ENCODE data around the gene EIF4B.
"Not testable (repeated sequence)": the region's sequence is repeated elsewhere in the genome, so short reads cannot be mapped to it uniquely, and the experiment has no call there.

The EIF4B gene, protein sequence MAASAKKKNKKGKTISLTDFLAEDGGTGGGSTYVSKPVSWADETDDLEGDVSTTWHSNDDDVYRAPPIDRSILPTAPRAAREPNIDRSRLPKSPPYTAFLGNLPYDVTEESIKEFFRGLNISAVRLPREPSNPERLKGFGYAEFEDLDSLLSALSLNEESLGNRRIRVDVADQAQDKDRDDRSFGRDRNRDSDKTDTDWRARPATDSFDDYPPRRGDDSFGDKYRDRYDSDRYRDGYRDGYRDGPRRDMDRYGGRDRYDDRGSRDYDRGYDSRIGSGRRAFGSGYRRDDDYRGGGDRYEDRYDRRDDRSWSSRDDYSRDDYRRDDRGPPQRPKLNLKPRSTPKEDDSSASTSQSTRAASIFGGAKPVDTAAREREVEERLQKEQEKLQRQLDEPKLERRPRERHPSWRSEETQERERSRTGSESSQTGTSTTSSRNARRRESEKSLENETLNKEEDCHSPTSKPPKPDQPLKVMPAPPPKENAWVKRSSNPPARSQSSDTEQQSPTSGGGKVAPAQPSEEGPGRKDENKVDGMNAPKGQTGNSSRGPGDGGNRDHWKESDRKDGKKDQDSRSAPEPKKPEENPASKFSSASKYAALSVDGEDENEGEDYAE

DNA sequence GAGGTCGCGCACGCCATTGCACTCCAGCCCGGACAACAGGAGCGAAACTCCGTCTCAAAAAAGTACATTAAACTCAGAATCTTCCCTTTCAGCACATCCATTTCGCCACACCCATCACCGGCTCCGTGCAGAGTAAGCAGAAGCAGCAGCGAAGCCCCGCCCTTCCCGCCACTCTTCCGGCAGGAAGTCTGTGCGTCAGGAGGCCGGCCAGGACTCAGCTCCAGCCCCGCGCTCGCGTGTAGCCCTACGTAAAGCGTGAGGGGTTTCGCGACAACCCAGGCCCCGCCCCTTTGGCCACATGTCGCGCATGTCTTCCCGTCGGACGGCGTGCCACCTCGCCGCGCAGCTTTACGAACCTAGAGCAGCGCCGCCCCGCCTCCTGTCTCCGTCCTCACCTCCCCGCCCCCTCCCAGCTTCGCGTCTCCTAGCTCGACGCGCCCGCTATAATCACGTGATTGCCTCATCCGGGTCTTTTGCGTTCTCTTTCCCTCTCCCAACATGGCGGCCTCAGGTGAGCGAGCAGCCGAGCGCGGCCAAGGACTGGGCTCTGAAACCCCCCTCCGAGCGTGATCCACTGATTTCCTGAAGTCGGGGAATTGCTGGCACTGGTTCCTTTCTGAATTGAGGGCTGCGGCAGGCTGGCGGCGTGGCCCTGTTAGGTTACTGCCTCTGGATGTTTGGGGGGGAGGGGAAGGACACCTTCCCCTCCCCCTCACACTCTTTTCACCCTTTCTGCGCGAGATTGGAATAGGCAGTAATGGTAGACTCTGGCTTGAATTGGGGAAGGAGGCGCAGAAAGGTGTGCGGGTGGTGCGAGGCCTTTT, at the start of gene EIF4B:
EIF4B (plus strand) TSS at position 471 of the 824 bp plus-strand sequence; CDS start at position 499, 28 bp downstream.
- DNase-seq (ENCODE audit: low read depth) = peak; percentile 94

DNA sequence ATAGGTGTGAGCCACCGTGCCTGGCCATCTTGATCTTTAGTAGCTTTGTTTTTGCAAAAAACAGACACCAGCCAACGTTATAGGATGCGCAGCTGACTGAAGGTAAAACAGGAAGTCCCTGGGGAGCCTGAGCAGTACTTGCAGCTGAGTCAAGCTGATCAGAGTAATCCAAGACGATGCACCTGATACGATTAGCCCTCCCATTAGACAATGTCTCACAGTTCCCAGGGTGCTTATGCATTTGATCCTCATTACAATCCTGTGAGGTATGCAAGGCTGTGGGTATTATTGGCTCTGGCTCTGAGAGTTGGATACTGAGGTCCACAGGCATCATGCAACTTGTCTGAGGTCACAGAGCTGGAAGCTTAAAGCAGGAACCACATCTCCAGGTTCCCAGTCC, 49.3 kb upstream of the EIF4B start:
- no peak for DNase-seq (ENCODE audit: low read depth)

DNA sequence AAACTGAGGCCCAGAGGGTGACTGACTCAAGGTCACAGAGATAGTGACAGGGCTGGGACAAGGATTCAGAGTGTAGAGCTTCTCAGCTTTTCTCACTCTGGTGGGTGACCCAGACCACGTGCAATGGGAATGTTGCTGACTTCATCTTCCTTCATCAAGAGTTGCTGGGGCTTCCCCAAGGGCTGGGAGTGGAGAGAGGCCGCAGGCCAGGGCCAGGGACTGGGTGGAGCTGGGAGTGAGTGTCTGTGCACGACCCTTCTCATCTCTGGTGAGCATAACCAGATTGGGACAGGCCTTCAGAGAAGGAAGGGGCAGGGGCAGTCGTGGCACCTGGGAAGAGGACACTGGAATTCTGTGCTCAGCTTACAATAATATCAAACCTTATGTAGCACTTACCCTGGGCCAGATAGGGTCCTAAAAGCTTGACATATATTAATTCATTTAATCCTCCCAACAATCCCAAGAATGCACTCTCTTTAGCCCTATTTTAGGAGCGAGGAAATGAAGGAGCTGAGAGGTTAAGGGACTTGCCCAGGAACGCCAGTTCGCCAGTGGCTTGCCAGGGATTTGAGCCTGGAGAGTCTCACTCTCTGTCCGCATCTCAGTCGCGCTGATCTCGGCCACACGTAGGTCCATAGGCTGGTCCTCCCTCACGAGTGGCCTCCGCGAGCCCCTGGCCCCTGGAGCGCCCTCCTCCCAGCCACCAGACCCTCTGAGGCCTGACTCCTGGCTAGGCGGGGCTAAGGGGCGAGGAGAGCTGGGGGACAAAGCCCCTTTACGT, 41.5 kb upstream of the EIF4B start:
- no peak for DNase-seq (ENCODE audit: low read depth)

DNA sequence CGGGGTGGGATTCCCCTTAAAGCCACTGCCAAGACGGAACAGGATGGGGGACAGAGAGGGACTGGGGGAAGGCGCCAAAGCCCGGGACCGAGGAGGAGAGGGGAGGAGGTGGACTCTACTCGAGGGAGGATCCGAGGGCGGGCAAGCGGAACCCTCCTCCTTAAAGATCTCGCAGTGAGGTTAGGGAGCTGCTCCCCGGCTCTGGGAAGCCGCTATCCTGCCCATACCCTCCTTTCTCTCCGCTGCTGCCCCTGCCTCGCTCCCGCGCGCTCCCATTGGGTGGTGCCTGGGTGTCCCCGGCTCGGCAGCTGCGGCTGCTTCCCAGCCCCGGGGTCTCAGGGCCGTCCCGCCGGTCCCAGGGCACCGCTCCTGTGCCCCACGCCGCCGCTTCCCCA, 40.9 kb upstream of the EIF4B start:
- no peak for DNase-seq (ENCODE audit: low read depth)

DNA sequence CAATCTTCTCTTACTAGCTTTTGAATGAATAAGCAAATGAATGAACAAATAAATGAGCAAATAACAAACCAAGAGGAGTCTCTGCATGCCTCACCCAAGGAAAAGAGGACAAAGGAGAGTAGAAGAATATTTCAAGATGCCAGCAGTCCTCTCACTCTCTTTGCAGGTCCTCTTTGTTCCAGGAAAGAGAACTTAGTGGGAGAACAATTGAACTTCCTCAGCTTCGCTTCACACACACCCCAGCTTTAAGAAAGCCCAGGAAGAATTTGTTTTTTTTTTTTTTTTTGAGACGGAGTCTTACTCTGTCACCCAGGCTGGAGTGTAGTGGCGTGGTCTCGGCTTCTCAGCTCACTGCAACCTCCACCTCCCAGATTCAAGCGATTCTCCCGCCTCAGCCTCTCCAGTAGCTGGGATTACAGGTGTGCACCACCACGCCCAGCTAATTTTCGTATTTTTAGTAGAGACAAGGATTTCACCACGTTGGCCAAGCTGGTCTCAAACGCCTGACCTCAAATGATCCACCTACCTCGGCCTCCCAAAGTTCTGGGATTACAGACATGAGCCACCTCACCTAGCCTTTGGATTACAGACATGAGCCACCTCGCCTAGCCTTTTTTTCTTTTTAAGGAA, 37.0 kb upstream of the EIF4B start:
- DNase-seq (ENCODE audit: low read depth) = no peak

DNA sequence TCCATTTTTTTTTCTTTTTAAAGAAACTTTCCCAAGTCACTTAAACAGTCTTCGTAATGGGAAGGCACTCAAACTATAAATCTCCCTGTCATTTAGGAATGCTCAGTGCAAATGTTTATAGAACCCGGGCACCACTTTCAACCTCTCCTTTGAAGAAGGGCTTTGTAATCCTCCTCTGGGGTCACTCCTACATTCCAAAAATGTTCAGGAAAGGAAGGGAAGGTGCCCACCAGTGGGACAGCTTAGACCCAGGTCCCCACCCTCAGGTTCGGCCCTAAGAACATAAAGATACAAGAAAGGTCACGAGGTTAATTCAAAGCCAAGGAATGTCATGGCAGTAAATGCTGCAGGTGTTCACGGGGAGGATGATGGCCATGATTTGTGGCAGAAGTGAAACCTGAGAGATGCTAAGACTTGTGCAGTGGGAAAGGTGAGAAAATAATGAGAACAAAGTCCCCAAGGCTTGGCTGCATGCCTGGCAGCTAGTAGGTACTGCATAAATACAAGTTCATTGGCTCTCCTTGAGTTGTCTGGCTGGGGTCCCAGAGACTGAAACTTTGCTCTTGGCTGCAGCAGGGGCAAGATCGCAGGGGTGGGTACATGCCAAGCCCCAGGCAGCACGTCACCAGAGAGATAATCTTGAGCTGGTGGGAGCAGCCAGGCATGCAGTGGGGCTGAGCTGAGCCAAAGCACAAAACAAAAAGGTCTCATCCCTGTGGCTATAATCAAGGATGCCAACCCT, 36.3 kb upstream of the EIF4B start:
- no peak for DNase-seq (ENCODE audit: low read depth)

DNA sequence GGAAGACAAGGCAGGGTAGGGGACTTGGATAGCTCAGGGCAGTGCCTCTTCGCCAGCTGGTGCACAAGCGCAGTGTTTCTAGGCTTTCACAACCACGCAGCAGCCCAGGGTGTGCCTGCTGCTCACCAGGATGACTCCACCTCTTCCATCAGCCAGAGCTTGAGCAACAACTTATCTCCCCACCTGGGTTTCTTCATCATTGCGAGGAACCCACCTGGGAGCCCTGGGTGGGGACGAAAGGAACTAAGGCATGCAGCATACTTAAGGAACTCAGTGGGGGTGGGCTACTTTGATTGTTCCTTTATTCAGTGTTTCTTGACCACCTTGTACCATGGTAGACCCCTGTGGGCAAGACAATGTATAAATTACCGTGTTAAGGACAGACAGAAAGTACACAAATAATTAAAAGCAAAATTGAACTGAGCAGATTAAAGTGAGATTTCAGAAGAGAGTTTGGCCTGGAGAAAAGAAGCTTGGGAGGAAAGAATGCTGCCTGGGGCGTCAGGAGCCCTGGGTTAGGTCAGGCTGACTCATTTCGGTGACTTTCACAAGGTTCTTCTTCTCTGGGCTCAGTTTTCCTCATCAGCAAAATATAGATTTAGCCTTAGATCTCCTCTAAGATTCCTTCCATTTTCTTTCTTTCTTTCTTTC, 34.5 kb upstream of the EIF4B start:
- peak; percentile 44 for DNase-seq (ENCODE audit: low read depth)

DNA sequence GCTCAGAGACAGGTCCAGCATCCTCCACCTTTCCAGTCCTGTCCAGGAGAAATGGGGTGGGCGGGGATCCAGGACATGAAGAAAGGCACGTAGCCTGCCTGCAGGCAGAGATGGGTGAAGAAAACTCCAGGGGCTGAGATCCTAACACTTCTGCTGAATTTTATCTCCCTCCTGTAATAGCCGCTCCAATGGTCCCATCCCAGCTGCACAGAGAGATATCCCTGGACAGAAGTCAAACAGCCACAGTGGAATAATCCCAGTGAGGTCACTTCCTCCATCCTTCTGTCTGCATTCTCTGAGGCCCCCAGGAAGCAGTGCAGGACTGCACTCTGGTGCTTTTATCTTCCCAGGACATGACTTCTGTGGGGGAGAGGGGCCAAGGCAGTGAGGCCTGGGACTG, 31.1 kb upstream of the EIF4B start:
- no peak for DNase-seq (ENCODE audit: low read depth)

DNA sequence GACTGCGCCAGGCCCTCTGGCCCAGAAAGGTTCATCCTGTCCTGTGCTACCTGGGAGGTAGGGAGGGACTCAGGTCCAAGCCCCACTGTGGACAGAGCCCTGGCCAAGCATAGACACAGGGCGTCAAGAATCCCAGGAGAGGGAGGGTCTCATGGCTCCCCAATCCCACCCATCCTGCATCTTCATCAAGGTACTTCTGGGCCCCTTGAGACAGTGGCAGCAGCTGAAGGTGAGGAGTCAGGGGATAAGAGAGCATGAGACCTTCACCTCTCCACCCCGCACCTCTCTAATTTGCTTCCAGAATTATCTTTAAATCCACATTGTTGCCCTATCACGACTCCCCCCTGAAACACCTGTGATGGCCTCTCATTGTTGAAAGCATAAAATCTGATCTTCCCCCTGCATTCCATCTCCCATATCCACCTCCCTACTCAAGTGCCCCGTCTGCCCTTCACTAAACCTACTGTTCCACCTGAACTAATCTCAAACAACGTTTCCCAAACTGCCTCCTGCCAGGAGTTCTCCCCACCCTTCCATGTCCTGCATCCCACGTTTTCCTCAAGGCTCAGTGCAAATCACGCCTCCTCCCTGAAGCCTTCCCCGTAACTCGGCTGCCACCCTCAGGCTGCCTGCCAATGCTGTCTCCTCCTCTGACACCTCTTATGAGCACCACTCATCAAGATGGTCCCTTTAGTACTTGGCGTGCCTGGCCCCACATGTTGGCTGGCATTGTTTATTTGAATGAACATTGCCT, 30.3 kb upstream of the EIF4B start:
- no peak for DNase-seq (ENCODE audit: low read depth)

DNA sequence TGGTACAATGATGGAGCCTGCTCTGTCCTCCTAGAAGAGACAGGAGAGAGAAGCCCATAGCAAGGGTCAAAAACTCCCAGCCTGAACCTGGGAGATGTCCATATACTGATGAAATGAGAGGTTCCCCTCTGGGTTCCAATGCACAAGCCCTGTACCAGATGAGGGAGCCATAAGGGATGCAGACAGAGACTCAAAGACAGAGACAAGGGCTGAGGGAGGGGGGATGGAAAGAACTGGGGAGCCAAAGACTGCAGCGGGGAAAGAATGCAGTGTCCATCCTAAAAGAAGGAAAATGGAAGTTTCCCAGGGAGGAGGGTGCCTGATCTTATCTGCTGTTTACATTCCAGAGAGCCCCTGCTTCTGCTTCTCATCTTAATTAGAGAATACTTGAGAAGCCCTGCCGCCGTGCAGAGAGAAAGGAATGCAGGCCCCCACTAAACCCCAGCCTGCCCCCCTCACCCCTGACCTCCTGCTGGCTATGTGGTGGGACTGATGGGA, 29.6 kb upstream of the EIF4B start:
- DNase-seq (ENCODE audit: low read depth) = peak; percentile 58

DNA sequence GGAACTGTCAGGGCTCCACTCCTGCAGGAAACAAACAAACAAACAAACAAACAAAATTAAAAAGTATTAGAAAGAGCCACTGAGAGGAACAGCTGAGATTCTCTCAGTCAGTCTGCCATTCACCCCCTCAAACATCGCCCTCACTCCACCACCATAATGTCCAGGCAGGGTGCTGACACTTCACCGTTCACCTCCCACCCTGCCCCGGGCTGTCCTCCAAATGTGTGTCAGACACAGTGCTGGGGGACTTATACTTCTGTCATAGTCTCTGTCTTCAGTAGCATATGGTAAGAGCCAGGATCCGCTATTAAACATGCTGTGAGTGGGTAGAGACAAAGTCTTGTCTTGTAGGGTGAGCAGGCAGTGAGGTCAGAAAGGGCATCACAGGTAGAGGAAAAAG, 29.1 kb upstream of the EIF4B start:
- DNase-seq (ENCODE audit: low read depth) = no peak

DNA sequence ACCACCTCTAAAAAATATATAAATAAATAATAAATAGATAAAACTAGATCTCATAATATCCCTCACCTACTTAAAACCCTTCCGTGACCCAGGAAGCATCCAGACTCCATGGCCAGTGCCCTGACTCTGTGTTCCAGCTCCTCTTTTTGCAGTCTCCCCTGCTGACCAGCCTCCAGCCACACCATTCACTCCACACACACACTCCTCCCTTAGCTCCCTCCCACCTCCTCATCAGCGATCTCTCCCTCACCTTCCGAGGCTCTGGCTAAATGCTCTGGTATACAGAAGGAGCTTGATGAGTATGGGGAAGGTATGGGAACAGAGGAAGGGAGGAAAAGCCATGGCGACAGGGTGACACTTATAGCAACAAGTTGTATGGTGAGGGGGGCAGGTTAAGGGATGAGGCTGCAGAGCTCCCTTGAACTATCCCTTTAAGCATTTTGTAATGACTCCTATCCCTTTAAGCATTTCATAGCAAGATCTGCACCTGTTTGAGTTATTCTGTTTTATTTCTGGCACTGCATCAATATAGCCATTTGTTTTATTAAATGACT, 26.1 kb upstream of the EIF4B start:
- DNase-seq (ENCODE audit: low read depth) = no peak

DNA sequence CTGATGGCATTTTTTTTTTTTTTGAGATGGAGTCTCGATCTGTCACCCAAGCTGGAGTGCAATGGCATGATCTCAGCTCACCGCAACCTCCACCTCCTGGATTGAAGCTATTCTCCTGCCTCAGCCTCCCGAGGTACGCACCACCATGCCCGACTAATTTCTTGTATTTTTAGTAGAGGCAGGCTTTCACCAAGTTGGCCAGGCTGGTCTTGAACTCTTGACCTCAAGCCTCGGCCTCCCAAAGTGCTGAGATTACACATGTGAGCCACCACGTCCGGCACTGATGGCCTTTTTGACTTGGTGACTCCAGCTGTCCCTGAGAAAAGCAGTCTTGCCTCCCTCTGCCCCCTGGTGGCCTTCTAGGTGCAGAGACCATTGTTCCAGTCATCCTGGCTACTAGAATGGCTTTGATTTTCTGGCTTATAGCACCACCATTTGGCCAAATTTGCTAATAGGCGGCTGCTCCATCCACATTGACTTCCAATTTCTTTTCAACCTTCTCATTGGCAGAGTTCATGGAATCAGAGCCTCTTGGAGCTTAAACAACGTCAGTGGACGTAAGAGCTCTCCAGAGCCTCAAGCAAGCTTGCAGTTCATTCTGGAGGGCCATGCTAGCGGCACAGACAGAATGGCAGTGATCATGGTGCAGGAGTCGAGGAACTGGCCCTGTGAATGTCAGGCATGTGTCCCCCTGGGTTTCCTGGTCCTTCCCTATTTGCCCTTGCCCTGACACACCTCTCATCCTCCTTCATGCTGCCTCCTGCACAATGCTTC, 25.4 kb upstream of the EIF4B start:
- peak; percentile 54 for DNase-seq (ENCODE audit: low read depth)

DNA sequence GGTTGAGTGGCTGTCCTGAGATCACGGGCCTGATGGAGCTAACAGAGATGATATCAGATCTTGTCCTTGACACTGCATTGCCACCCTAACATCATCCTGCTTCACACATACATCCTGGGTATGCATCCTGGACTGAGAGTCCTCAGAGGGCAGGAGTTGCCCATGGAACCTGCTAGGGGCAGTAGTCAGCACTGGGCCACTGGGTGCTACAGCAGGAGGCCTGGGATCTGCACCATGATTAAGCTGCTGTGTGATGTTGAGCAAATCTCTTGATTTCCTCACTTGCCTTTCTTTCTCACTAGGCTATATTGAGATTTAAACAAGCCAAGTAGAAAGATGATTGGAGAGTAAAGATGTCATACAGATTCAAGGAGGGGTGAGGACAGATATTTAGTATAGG, 22.1 kb upstream of the EIF4B start:
- DNase-seq (ENCODE audit: low read depth) = no peak

DNA sequence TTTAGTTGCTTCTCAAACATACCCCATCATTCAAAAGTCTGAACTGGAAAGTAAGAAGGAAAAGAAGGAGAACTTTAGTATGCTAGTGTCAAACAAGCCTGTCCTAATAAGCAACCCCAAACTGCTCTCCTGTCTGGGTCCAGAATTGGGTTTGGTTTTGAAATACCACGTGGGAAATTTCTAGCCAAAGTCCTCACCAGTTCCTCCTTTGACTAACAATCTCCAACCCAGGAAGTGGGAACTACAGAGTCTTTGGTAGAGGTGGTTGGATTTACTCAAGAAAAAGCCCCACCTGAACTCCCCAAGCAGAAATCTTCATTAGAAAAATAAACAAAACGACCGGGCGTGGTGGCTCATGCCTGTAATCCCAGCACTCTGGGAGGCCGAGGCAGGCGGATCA, 17.4 kb upstream of the EIF4B start:
- no peak for DNase-seq (ENCODE audit: low read depth)

DNA sequence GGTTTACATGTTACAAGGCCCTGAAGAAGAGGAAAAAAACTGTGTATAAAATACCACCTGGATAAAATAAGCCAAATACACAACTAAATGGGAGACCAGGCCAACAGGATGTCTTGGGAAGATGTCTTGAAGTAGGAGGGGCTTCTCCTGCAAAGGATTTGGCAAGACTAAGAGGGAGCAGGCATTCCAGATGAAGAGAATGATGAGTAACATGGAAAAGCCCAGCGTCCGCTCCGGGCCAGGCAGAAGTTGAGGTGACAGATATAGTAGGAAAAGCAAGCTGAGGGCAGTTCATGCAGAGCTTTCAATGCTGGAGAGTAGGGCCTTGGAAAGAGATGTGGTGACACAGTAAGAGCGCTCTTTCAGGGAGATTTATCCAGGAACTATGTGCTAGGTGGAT, 16.1 kb upstream of the EIF4B start:
- DNase-seq (ENCODE audit: low read depth) = no peak

DNA sequence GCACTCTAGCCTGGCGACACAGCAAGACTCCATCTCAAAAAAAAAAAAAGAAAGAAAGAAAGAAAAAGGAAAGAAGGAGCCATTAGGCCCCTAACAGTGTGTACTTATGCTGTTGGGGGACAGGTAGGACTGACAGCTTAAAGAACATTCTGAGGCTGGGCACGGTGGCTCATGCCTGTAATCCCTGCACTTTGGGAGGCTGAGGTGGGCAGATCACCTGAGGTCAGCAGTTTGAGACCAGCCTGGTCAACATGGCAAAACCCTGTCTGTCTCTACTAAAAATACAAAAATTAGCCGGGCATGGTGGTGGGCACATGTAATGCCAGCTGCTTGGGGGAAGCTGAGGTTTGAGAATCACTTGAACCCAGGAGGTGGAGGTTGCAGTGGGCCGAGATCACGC, 14.0 kb upstream of the EIF4B start:
- DNase-seq (ENCODE audit: low read depth) = not testable (repeated sequence)

Measured in GM04503 (cell line).